Keratinocyte (primary cell): ENCODE data around the gene TRMT5.

Experiments used
- EZH2 ChIP-seq: IDR thresholded peaks from one replicate; pipeline ENCODE4 v1.6.1; 2012; ENCODE audit warnings: inconsistent platforms, mild to moderate bottlenecking, low read length, moderate library complexity
- TF ChIP-seq, protein P1 (sequence below), 3 experiments: IDR thresholded peaks in 1 of 3; conservative IDR thresholded peaks in 1 of 3; optimal IDR thresholded peaks in 1 of 3; 2 replicates in 2 of 3; 3 replicates in 1 of 3; pipeline versions ENCODE3 to v1.5.1; 2011; ENCODE audit warnings: low read length in 3 of 3, mild to moderate bottlenecking in 3 of 3, moderate library complexity in 2 of 3, control low read depth in 1 of 3, inconsistent platforms in 1 of 3; ENCODE audit not compliant: insufficient read depth in 2 of 3; ENCODE audit errors: extremely low read depth in 1 of 3

DNA sequence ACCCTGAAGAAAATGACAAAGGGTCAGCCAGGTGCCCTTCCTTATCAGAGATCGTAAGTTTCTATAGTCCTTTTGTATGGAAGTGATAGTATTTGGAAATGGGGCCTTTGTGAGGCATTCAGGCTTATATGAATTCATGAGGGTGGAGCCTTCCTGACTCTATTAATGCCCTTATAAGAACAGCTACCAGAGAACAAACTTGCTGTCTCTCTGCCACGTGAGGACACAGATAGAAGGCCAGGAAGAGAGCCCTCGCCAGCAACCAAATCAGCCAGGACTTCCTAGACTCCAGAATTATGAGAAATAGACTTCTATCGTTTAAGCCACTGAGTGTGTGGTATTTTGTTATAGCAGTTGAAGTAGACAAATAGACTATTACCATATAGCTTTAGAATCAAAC is 36.7 kb downstream of the TRMT5 start:
- TF ChIP-seq, protein P1, sequence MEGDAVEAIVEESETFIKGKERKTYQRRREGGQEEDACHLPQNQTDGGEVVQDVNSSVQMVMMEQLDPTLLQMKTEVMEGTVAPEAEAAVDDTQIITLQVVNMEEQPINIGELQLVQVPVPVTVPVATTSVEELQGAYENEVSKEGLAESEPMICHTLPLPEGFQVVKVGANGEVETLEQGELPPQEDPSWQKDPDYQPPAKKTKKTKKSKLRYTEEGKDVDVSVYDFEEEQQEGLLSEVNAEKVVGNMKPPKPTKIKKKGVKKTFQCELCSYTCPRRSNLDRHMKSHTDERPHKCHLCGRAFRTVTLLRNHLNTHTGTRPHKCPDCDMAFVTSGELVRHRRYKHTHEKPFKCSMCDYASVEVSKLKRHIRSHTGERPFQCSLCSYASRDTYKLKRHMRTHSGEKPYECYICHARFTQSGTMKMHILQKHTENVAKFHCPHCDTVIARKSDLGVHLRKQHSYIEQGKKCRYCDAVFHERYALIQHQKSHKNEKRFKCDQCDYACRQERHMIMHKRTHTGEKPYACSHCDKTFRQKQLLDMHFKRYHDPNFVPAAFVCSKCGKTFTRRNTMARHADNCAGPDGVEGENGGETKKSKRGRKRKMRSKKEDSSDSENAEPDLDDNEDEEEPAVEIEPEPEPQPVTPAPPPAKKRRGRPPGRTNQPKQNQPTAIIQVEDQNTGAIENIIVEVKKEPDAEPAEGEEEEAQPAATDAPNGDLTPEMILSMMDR (optimal IDR thresholded peaks at IDR 0.05 in 1 of 3, IDR thresholded peaks at IDR 0.05 in 1 of 3, conservative IDR thresholded peaks at IDR 0.05 in 1 of 3; ENCODE audit: extremely low read depth in 1 of 3, insufficient read depth in 2 of 3, low read length in 3 of 3), result no peak
- TF ChIP-seq EZH2, result no peak
